H1 (cell line): Measurements from ENCODE around the gene HOATZ. TPM values are rescaled to one million over a fixed set of nuclear protein-coding genes. Genes with fewer than 3 reads are reported as not detected.

Source experiments
- ATF2 ChIP-seq: IDR thresholded peaks from 2 replicates; pipeline ENCODE4 v1.6.1; 2012; ENCODE audit warnings: low read length, inconsistent platforms
- CHD1 ChIP-seq: IDR thresholded peaks from 2 replicates; pipeline ENCODE4 v1.6.1; 2012; ENCODE audit warnings: low read depth, low read length, improper control_type of control experiment
- CTCF ChIP-seq, 3 experiments: IDR thresholded peaks; 1 replicate in 2 of 3; 2 replicates in 1 of 3; pipeline versions ENCODE4 v1.5.1 to v1.6.1; 2011; ENCODE audit warnings: low read length in 3 of 3, mild to moderate bottlenecking in 3 of 3, inconsistent platforms in 2 of 3, low read depth in 1 of 3, moderate library complexity in 1 of 3; ENCODE audit not compliant: insufficient read depth in 1 of 3; ENCODE audit errors: control extremely low read depth in 1 of 3
- E2F6 ChIP-seq: IDR thresholded peaks from 2 replicates; pipeline ENCODE4 v1.6.1; 2012; ENCODE audit warnings: inconsistent platforms
- HDAC2 ChIP-seq, 2 experiments: fragments of 300-600 bp in 1 of 2; sonication (generic) in 1 of 2; IDR thresholded peaks; 2 replicates each; pipeline ENCODE4 v1.6.1; 2011 to 2012; ENCODE audit warnings: low read depth in 2 of 2, low read length in 2 of 2, mild to moderate bottlenecking in 2 of 2, moderate library complexity in 2 of 2, borderline replicate concordance in 1 of 2, inconsistent platforms in 1 of 2
- NRF1 ChIP-seq: IDR thresholded peaks from 2 replicates; pipeline ENCODE4 v1.6.1; 2011; ENCODE audit warnings: mild to moderate bottlenecking, low read depth, low read length, improper control_type of control experiment
- TBP ChIP-seq: IDR thresholded peaks from 2 replicates; pipeline ENCODE4 v1.6.1; 2011; ENCODE audit warnings: low read depth, low read length, improper control_type of control experiment
- polyA plus RNA-seq, 7 experiments: library from polyadenylated mRNA; depleted of rRNA in 3 of 7; stranded (reverse) in 5 of 7; unstranded in 2 of 7; fragments of >200 nt in 5 of 7; fragments of 200-250 nt in 2 of 7; gene quantifications; 1 replicate in 5 of 7; 2 replicates in 1 of 7; 4 replicates in 1 of 7; pipeline versions ENCODE4 v1.2.1 to v1.2.3, GENCODE V29; 2011 to 2013; ENCODE audit warnings: missing spikeins in 2 of 7, mixed read lengths in 2 of 7
- total RNA-seq: library from RNA; stranded (reverse); fragmentation: NEBNext Ultra II Directional; extraction: Animal tissue kit (Norgen Biotek cat#: 25700); gene quantifications from 2 replicates; pipeline ENCODE4 v1.2.1, GENCODE V29; 2021

HOATZ gene
- total and polyA plus RNA-seq, 2 of the 8 experiments (the other 6 are each of a cell fraction or from before 2014, with no cell fraction given) = not detected

GRCh38 chr11:111557425-111558111 lies 43.0 kb downstream of the HOATZ start (continued):
- TF ChIP-seq CTCF (IDR thresholded peaks at IDR 0.05; ENCODE audit: control extremely low read depth in 1 of 3, insufficient read depth in 1 of 3, low read depth in 1 of 3, low read length in 3 of 3) = no peak
- no peak for TF ChIP-seq TBP
- no peak for TF ChIP-seq CHD1
- no peak for TF ChIP-seq NRF1
- TF ChIP-seq ATF2 = no peak
- no peak for TF ChIP-seq E2F6
- no peak for TF ChIP-seq HDAC2 (IDR thresholded peaks at IDR 0.05; ENCODE audit: borderline replicate concordance in 1 of 2, low read depth in 2 of 2, low read length in 2 of 2)
